H1 (cell line): ENCODE results near the gene PRSS21. TPM values are rescaled to one million over a fixed set of nuclear protein-coding genes. Genes with fewer than 3 reads are reported as not detected.

ENCODE experiments used
- CTCF ChIA-PET: fragments of 300-600 bp; sonication (Branson Sonifier 250); formaldehyde crosslinking; loops from one replicate; lab custom pipeline; 2021; ENCODE audit not compliant: partially characterized antibody; lab: Charles Lee
- POLR2A ChIA-PET: fragments of 300-600 bp; sonication (Branson Sonifier 250); formaldehyde crosslinking; loops from one replicate; lab custom pipeline; 2021; ENCODE audit warnings: inconsistent platforms; ENCODE audit not compliant: partially characterized antibody; lab: Charles Lee
- DNase-seq, 2 experiments: peaks; one replicate each; pipeline versions ENCODE4 v3.0.0 to v3.0.0-alpha.2; 2010 to 2022; ENCODE audit warnings: low spot score in 2 of 2, low read depth in 1 of 2, mixed read lengths in 1 of 2
- FAIRE-seq: peaks from 2 replicates; lab custom pipeline; 2011; peaks lifted over from hg19 to GRCh38; lab: Jason Lieb, UNC
- H2AFZ ChIP-seq: 2 replicates; pipeline ENCODE4 v1.8.1; 2012; ENCODE audit warnings: low read length, inconsistent platforms
- H2AK5ac ChIP-seq: 2 replicates; pipeline ENCODE4 v1.6.1; 2013; ENCODE audit warnings: low read depth, low read length
- H2BK120ac ChIP-seq: replicated peaks from 2 replicates; pipeline ENCODE3; 2013; ENCODE audit warnings: low read depth, low read length, inconsistent platforms
- H2BK12ac ChIP-seq: 2 replicates; pipeline ENCODE4 v1.6.1; 2013; ENCODE audit warnings: low read depth, low read length
- H2BK15ac ChIP-seq: 2 replicates; pipeline ENCODE4 v1.6.1; 2013; ENCODE audit warnings: low read length
- H2BK20ac ChIP-seq: 2 replicates; pipeline ENCODE4 v1.6.1; 2013; ENCODE audit warnings: low read length
- H2BK5ac ChIP-seq: 2 replicates; pipeline ENCODE4 v1.6.1; 2013; ENCODE audit warnings: low read depth, low read length
- H3K14ac ChIP-seq: 2 replicates; pipeline ENCODE4 v1.6.1; 2013; ENCODE audit warnings: inconsistent platforms; ENCODE audit not compliant: insufficient read length
- H3K18ac ChIP-seq: 2 replicates; pipeline ENCODE4 v1.6.1; 2013; ENCODE audit warnings: low read length; ENCODE audit errors: extremely low read depth
- H3K23ac ChIP-seq: 2 replicates; pipeline ENCODE4 v1.6.1; 2013; ENCODE audit warnings: inconsistent platforms; ENCODE audit not compliant: insufficient read length
- H3K23me2 ChIP-seq: 2 replicates; pipeline ENCODE4 v1.6.1; 2013; ENCODE audit warnings: low read depth, low read length
- H3K27ac ChIP-seq: 2 replicates; pipeline ENCODE4 v1.6.1; 2011; ENCODE audit warnings: low read depth, low read length, inconsistent platforms
- H3K27me3 ChIP-seq, 4 experiments: replicated peaks in 1 of 4; 1 replicate in 1 of 4; 2 replicates in 3 of 4; pipeline versions ENCODE4 v1.6.1 to v1.8.1; 2011 to 2013; ENCODE audit warnings: low read length in 3 of 4, mild to moderate bottlenecking in 3 of 4, inconsistent platforms in 2 of 4, mixed read lengths in 2 of 4, moderate library complexity in 1 of 4; ENCODE audit not compliant: control insufficient read depth in 3 of 4, insufficient read depth in 3 of 4; ENCODE audit errors: extremely low read depth in 1 of 4
- H3K36me3 ChIP-seq, 4 experiments: 2 replicates each; pipeline versions ENCODE4 v1.6.1 to v1.8.1; 2011 to 2013; ENCODE audit warnings: mild to moderate bottlenecking in 4 of 4, low read length in 3 of 4, moderate library complexity in 2 of 4, control low read depth in 1 of 4, inconsistent platforms in 1 of 4; ENCODE audit not compliant: insufficient read depth in 4 of 4, control insufficient read depth in 2 of 4
- H3K4ac ChIP-seq: replicated peaks from 2 replicates; pipeline ENCODE3; 2013; ENCODE audit warnings: low read length, low read depth, mixed read lengths, inconsistent platforms; ENCODE audit not compliant: insufficient read length
- H3K4me1 ChIP-seq, 4 experiments: replicated peaks in 1 of 4; 1 replicate in 1 of 4; 2 replicates in 3 of 4; pipeline versions ENCODE4 v1.6.1 to v1.8.1; 2011 to 2013; ENCODE audit warnings: low read length in 3 of 4, inconsistent platforms in 2 of 4, mixed read lengths in 1 of 4; ENCODE audit not compliant: insufficient read depth in 4 of 4, control insufficient read depth in 3 of 4
- H3K4me2 ChIP-seq, 2 experiments: 2 replicates each; pipeline versions ENCODE4 v1.6.1 to v1.8.1; 2011 to 2013; ENCODE audit warnings: low read depth in 2 of 2, low read length in 2 of 2, control low read depth in 1 of 2, inconsistent platforms in 1 of 2, mild to moderate bottlenecking in 1 of 2; ENCODE audit not compliant: insufficient read depth in 1 of 2
- H3K4me3 ChIP-seq, 4 experiments: fragments of 200-600, 300-600 bp in 1 of 4; sonication (generic), shearing (Covaris generic), sonication (Bioruptor Twin) in 1 of 4; 2 replicates each; pipeline versions ENCODE4 v1.5.1 to v1.8.1; 2011 to 2016; ENCODE audit warnings: low read length in 4 of 4, low read depth in 3 of 4, control low read depth in 2 of 4, inconsistent platforms in 2 of 4, mild to moderate bottlenecking in 2 of 4, mixed read lengths in 1 of 4, moderate library complexity in 1 of 4; ENCODE audit not compliant: insufficient read depth in 2 of 4; ENCODE audit errors: extremely low read depth in 1 of 4
- H3K56ac ChIP-seq: replicated peaks from 2 replicates; pipeline ENCODE3; 2013; ENCODE audit warnings: low read depth, mild to moderate bottlenecking, mixed read lengths, low read length, inconsistent platforms; ENCODE audit not compliant: insufficient read length
- H3K79me1 ChIP-seq: 2 replicates; pipeline ENCODE4 v1.6.1; 2013; ENCODE audit warnings: low read depth, low read length, control low read depth
- H3K79me2 ChIP-seq, 2 experiments: 2 replicates each; pipeline versions ENCODE4 v1.6.1 to v1.8.1; 2012 to 2013; ENCODE audit warnings: low read length in 2 of 2, mild to moderate bottlenecking in 2 of 2, inconsistent platforms in 1 of 2; ENCODE audit not compliant: insufficient read depth in 2 of 2, control insufficient read depth in 1 of 2
- H3K9ac ChIP-seq, 4 experiments: replicated peaks in 1 of 4; 1 replicate in 1 of 4; 2 replicates in 3 of 4; pipeline versions ENCODE4 v1.6.1 to v1.8.1; 2011 to 2013; ENCODE audit warnings: low read depth in 3 of 4, low read length in 3 of 4, control low read depth in 2 of 4, mild to moderate bottlenecking in 2 of 4, moderate library complexity in 2 of 4, inconsistent platforms in 1 of 4; ENCODE audit errors: extremely low read depth in 1 of 4
- H3K9me3 ChIP-seq, 2 experiments: 2 replicates each; pipeline versions ENCODE4 v1.6.1 to v1.8.1; 2012 to 2013; ENCODE audit warnings: mild to moderate bottlenecking in 2 of 2, moderate library complexity in 2 of 2, control low read depth in 1 of 2, inconsistent platforms in 1 of 2, low read depth in 1 of 2, low read length in 1 of 2, mixed read lengths in 1 of 2; ENCODE audit not compliant: insufficient read depth in 2 of 2
- H4K20me1 ChIP-seq, 2 experiments: replicated peaks in 1 of 2; 2 replicates each; pipeline versions ENCODE3 to v1.8.1; 2011 to 2013; ENCODE audit warnings: inconsistent platforms in 2 of 2, low read length in 2 of 2, mild to moderate bottlenecking in 1 of 2; ENCODE audit not compliant: insufficient read depth in 2 of 2, control insufficient read depth in 1 of 2
- H4K5ac ChIP-seq: 2 replicates; pipeline ENCODE4 v1.6.1; 2013; ENCODE audit warnings: low read length, low read depth, mixed read lengths, inconsistent platforms; ENCODE audit not compliant: insufficient read length
- H4K8ac ChIP-seq: 2 replicates; pipeline ENCODE4 v1.8.0; 2013; ENCODE audit warnings: mild to moderate bottlenecking, moderate library complexity, low read length, inconsistent platforms; ENCODE audit not compliant: insufficient read depth; ENCODE audit errors: extremely low read depth
- H4K91ac ChIP-seq: replicated peaks from 2 replicates; pipeline ENCODE3; 2013; ENCODE audit warnings: low read length, mixed read lengths, inconsistent platforms; ENCODE audit not compliant: insufficient read length
- KDM1A ChIP-seq: fragments of 200-600, 300-600 bp; sonication (generic); IDR thresholded peaks from 2 replicates; pipeline ENCODE4 v1.7.1; 2016; ENCODE audit warnings: mild to moderate bottlenecking, low read length, borderline replicate concordance
- ZNF274 ChIP-seq: IDR thresholded peaks from 2 replicates; pipeline ENCODE4 v1.7.0; 2012; ENCODE audit warnings: low read length, borderline replicate concordance; ENCODE audit errors: extremely low read depth
- WGBS, 2 experiments: shearing (Covaris generic) in 1 of 2; methylation state at CpG; one replicate each; pipeline versions ENCODE4 v1.1.6 to v1.1.7; 2013 to 2015; ENCODE audit warnings: low lambda C conversion rate in 2 of 2, mixed read lengths in 2 of 2, inconsistent platforms in 1 of 2, low coverage in 1 of 2, missing lambda C conversion rate in 1 of 2; ENCODE audit not compliant: insufficient replicate concordance in 2 of 2, insufficient coverage in 1 of 2, insufficient read length in 1 of 2; ENCODE audit errors: extremely low coverage in 1 of 2, missing lambda C conversion rate in 1 of 2; 5-methylcytosine and 5-hydroxymethylcytosine counted together
- polyA plus RNA-seq, 7 experiments: library from polyadenylated mRNA; depleted of rRNA in 3 of 7; stranded (reverse) in 5 of 7; unstranded in 2 of 7; fragments of >200 nt in 5 of 7; fragments of 200-250 nt in 2 of 7; gene quantifications; 1 replicate in 5 of 7; 2 replicates in 1 of 7; 4 replicates in 1 of 7; pipeline versions ENCODE4 v1.2.1 to v1.2.3, GENCODE V29; 2011 to 2013; ENCODE audit warnings: missing spikeins in 2 of 7, mixed read lengths in 2 of 7
- total RNA-seq: library from RNA; stranded (reverse); fragmentation: NEBNext Ultra II Directional; extraction: Animal tissue kit (Norgen Biotek cat#: 25700); gene quantifications from 2 replicates; pipeline ENCODE4 v1.2.1, GENCODE V29; 2021

PRSS21 gene
- total and polyA plus RNA-seq, 2 of the 8 experiments (the other 6 are each of a cell fraction or from before 2014, with no cell fraction given), result 0.76 to 1.0 TPM

DNA sequence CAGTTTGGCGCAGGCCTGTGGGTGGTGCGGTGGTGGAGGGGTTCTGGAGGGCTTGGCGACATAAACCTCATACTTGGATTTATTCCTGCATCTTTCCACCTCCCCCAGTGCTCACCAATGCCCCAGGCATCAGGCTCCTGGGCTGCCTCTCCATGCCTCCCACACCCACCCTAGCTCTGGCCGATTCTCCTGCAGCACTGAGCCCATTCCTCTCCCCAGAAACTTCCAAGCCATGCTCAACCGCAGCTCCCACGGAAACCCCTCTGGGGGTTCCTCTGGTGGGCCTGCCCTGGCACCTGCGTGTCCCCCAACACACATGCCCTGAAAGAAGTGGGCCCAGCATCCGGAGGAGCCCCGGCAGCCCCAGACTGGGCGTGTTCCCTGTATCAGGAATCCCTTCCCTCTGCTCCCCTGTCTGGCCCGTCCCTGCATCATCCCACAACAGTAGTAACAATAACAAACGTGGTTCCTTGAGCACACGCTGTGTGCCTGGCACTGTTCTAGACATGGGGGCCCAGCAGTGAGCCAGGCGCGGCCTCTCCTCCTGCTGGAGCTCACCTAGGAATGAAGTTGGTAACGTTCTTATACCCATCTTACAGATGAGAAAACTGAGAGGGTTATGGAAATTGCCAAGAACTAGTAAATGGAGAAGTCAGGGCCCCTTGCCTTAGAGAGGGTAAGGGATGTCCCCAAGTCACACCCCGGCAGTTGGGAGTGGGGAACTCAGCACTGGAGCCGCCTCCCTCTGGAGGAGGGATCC is 2.3 kb downstream of the PRSS21 start:
- Histone ChIP-seq H3K4me1 (peaks cover 0 to 4% (median 0%) of the 10 kb centered on the region in 4 experiments; a peak in 1 of 7 replicates), H2BK5ac (no peak overlapping the region), H3K56ac (no peak overlapping the region), H3K27ac (no peak overlapping the region), H3K79me1 (no peaks in the 10 kb centered on the region), H4K20me1 (no peaks in the 10 kb centered on the region), H3K36me3 (no peaks in the 10 kb centered on the region), H3K14ac (no peak overlapping the region), H3K18ac (no peak overlapping the region), H2BK20ac (no peak overlapping the region), H3K79me2 (no peaks in the 10 kb centered on the region), H3K27me3 (no peaks in the 10 kb centered on the region), H3K4ac (no peak overlapping the region), H4K91ac (no peak overlapping the region)
- no peak for FAIRE-seq
- WGBS, 2 experiments, result 87% methylated on average over 18 of the region's 18 CpGs; no CpG with 5 or more reads in 1 of the 2 experiments
- TF ChIP-seq ZNF274 (no peak), KDM1A (0 out of 2 replicates have a peak, but pooled peaks have one; percentile 17)
- TF ChIP-seq, all 59 proteins: peak for 1
- no peaks in the 10 kb centered on the region for H3K9me3 ChIP-seq
- H3K23ac ChIP-seq, result no peak overlapping the region
- H3K4me2 ChIP-seq, result no peak overlapping the region
- no peak overlapping the region for H4K5ac ChIP-seq
- ChIA-PET POLR2A (interaction anchor here (1.4 kb wide), 1 partner anchor 41 kb away, joined by 5 read pairs; no protein-coding TSS in a partner anchor), CTCF (interaction anchor here (1.0 to 1.4 kb wide), 3 partner anchors 19 to 51 kb away, joined by 3 to 4 read pairs (median 3); no protein-coding TSS in a partner anchor)
- no peak for DNase-seq
- H4K8ac ChIP-seq, result no peak overlapping the region
- H2BK12ac ChIP-seq, result no peak overlapping the region
- no peaks in the 10 kb centered on the region for H3K23me2 ChIP-seq
- H2BK15ac ChIP-seq, result 0 out of 2 replicates have a peak overlapping the region, but pooled peaks have one; percentile 81
- H2AFZ ChIP-seq, result no peak overlapping the region
- H3K9ac ChIP-seq, result no peak overlapping the region
- H2BK120ac ChIP-seq, result no peak overlapping the region
- no peak overlapping the region for H2AK5ac ChIP-seq
- H3K4me3 ChIP-seq, result no peak overlapping the region
